Panc1 (cell line): ENCODE results near the gene TBXAS1. TPM values are rescaled to one million over a fixed set of nuclear protein-coding genes. Genes with fewer than 3 reads are reported as not detected.

Experiments used
- ATAC-seq: fragments of 200-7000 bp; cut with Tn5 transposase; 2 replicates; pipeline ENCODE4 v1.9.1; 2020; ENCODE audit warnings: mild to moderate bottlenecking, moderate library complexity
- BruUV-seq: library from RNA; stranded (reverse); fragments of 400-500 nt; replicated peaks from 2 replicates; lab custom pipeline; 2021; lab: Mats Ljungman, UMichigan
- CTCF ChIA-PET: fragments of 300-600 bp; sonication (Branson Sonifier 250); formaldehyde crosslinking; loops from one replicate; lab custom pipeline; 2022; ENCODE audit warnings: antibody characterized with exemption; lab: Charles Lee
- POLR2A ChIA-PET: fragments of 300-600 bp; sonication (Branson Sonifier 250); formaldehyde crosslinking; loops from one replicate; lab custom pipeline; 2022; ENCODE audit warnings: antibody characterized with exemption; lab: Charles Lee
- DNase-seq: peaks from one replicate; pipeline ENCODE4 v3.0.0-alpha.2; 2010; ENCODE audit warnings: low read depth, low spot score
- H3K27ac ChIP-seq: 2 replicates; pipeline ENCODE4 v1.5.1; 2011; ENCODE audit warnings: mild to moderate bottlenecking, low read length, inconsistent platforms
- H3K27me3 ChIP-seq: fragments of 200-500 bp; sonication (Bioruptor generic); 2 replicates; pipeline ENCODE4 v1.6.0; 2014; ENCODE audit warnings: low read length, inconsistent platforms; ENCODE audit not compliant: control insufficient read depth, insufficient read depth
- H3K36me3 ChIP-seq: fragments of 200-500 bp; sonication (Bioruptor generic); 2 replicates; pipeline ENCODE4 v1.5.1; 2014; ENCODE audit warnings: inconsistent platforms, mild to moderate bottlenecking, low read length, moderate library complexity; ENCODE audit not compliant: control insufficient read depth, insufficient read depth
- H3K4me1 ChIP-seq: 2 replicates; pipeline ENCODE4 v1.5.1; 2011; ENCODE audit warnings: inconsistent platforms, mild to moderate bottlenecking, low read length, moderate library complexity; ENCODE audit not compliant: control insufficient read depth, insufficient read depth
- H3K4me3 ChIP-seq, 2 experiments: 2 replicates each; pipeline ENCODE4 v1.5.1; 2011 to 2012; ENCODE audit warnings: low read depth in 2 of 2, low read length in 2 of 2, mild to moderate bottlenecking in 2 of 2, inconsistent platforms in 1 of 2, moderate library complexity in 1 of 2
- H3K9me3 ChIP-seq: fragments of 200-500 bp; sonication (Bioruptor generic); 2 replicates; pipeline ENCODE4 v1.5.1; 2014; ENCODE audit warnings: low read depth, mild to moderate bottlenecking, inconsistent platforms, low read length, moderate library complexity; ENCODE audit not compliant: control insufficient read depth, insufficient read depth
- CTCF ChIP-seq: fragments of 450-650 bp; IDR thresholded peaks from 2 replicates; pipeline ENCODE4 v1.5.1; 2017; ENCODE audit warnings: mild to moderate bottlenecking
- POLR2AphosphoS5 ChIP-seq: IDR thresholded peaks from 2 replicates; pipeline ENCODE4 v1.6.1; 2012; ENCODE audit warnings: mild to moderate bottlenecking, low read depth, low read length, moderate library complexity
- REST ChIP-seq, 2 experiments: IDR thresholded peaks; 2 replicates each; pipeline ENCODE4 v1.6.1; 2011 to 2012; ENCODE audit warnings: low read depth in 2 of 2, control low read depth in 1 of 2, low read length in 1 of 2, mild to moderate bottlenecking in 1 of 2, moderate library complexity in 1 of 2; ENCODE audit not compliant: insufficient read depth in 1 of 2
- SIN3A ChIP-seq: IDR thresholded peaks from 2 replicates; pipeline ENCODE4 v1.6.1; 2012; ENCODE audit warnings: low read depth, mild to moderate bottlenecking, low read length, moderate library complexity, borderline replicate concordance; ENCODE audit not compliant: insufficient read depth
- TCF7L2 ChIP-seq: IDR thresholded peaks from 2 replicates; pipeline ENCODE4 v1.6.1; 2011; ENCODE audit warnings: mild to moderate bottlenecking, low read depth, low read length, inconsistent platforms
- in situ Hi-C: cut with HindIII; loops from 2 replicates; pipeline ENCODE4 v1.10.0; 2016; ENCODE audit warnings: low sequenced_read_pairs, low pct_unique_long_range_greater_than_20kb
- intact Hi-C: fragments of 100-400 bp; cut with micrococcal nuclease; formaldehyde crosslinking; loops from one replicate; pipeline ENCODE4 v1.10.0; 2022; ENCODE audit not compliant: unreplicated experiment
- total RNA-seq: library from RNA; stranded (reverse); gene quantifications from one replicate; pipeline ENCODE4 v1.2.1, GENCODE V29; 2021; ENCODE audit not compliant: unreplicated experiment

The TBXAS1 gene
- total RNA-seq, 1 experiment from 2014 or later: 4.4 TPM

GRCh38 chr7:139870380-139870779, 41.3 kb downstream of the TBXAS1 start:
- no TSS peak for BruUV-seq
- in situ Hi-C loops (no loop called here), intact Hi-C loops (no loop called here)
- CTCF ChIA-PET: no interaction called here
- Histone ChIP-seq H3K27me3 (no peaks in the 10 kb centered on the region), H3K27ac (no peak overlapping the region), H3K9me3 (no peaks in the 10 kb centered on the region), H3K4me3 (no peak overlapping the region), H3K36me3 (no peaks in the 10 kb centered on the region), H3K4me1 (no peaks in the 10 kb centered on the region)
- ATAC-seq: no peak
- POLR2A ChIA-PET: no interaction called here
- no peak for DNase-seq
- TF ChIP-seq CTCF (no peak), REST (IDR thresholded peaks at IDR 0.05; ENCODE audit: insufficient read depth in 1 of 2, low read depth in 2 of 2, low read length in 1 of 2) (no peak), TCF7L2 (no peak), SIN3A (no peak), POLR2AphosphoS5 (no peak)

GRCh38 chr7:139871331-139871730, 42.3 kb downstream of the TBXAS1 start:
- no TSS peak for BruUV-seq
- intact Hi-C loops: no loop called here
- CTCF ChIA-PET: no interaction called here

More at GRCh38 chr7:139871331-139871730, 42.3 kb downstream of the TBXAS1 start:
- POLR2A ChIA-PET: no interaction called here
- no peaks in the 10 kb centered on the region for H3K27me3 ChIP-seq
- no peak for DNase-seq
- H3K4me3 ChIP-seq: no peak overlapping the region
- TF ChIP-seq TCF7L2: no peak
- no peak for TF ChIP-seq REST (IDR thresholded peaks at IDR 0.05; ENCODE audit: insufficient read depth in 1 of 2, low read depth in 2 of 2, low read length in 1 of 2)
- TF ChIP-seq CTCF: no peak
- TF ChIP-seq SIN3A: no peak
- TF ChIP-seq POLR2AphosphoS5: no peak
- no peaks in the 10 kb centered on the region for H3K36me3 ChIP-seq
- ATAC-seq: no peak
- H3K4me1 ChIP-seq: no peaks in the 10 kb centered on the region
- H3K27ac ChIP-seq: no peak overlapping the region
- H3K9me3 ChIP-seq: no peaks in the 10 kb centered on the region
- in situ Hi-C loops: no loop called here
